Fibroblast of skin of left biceps (primary cell): ENCODE measurements around the gene GDF7.
A peak's percentile ranks its signal among the peaks of the same experiment; 100 is the strongest.

Experiments used
- DNase-seq, 2 experiments: peaks; one replicate each; pipeline ENCODE4 v3.0.0-alpha.2; 2013; ENCODE audit warnings: low read depth in 2 of 2

The GDF7 gene

GRCh38 chr2:20661421-20662307 lies 5.3 kb upstream of the GDF7 start:
- peak in 1 of 2 experiments; percentile 15 for DNase-seq

- no peak for DNase-seq
Measured at GRCh38 chr2:20662308-20662937, 4.5 kb upstream of the GDF7 start.

GRCh38 chr2:20663196-20664070 lies 3.5 kb upstream of the GDF7 start:
- DNase-seq, result no peak

- no peak for DNase-seq
Measured at GRCh38 chr2:20664071-20664390, 2.9 kb upstream of the GDF7 start.

- no peak for DNase-seq
Measured at GRCh38 chr2:20664431-20665242, 2.3 kb upstream of the GDF7 start.

GRCh38 chr2:20665243-20666004 lies 1.5 kb upstream of the GDF7 start:
- DNase-seq, result no peak

GRCh38 chr2:20666005-20666303 lies 990 bp upstream of the GDF7 start:
- no peak for DNase-seq

- no peak for DNase-seq
Measured at GRCh38 chr2:20667151-20667530, 197 bp downstream of the GDF7 start.

GRCh38 chr2:20667531-20668401 lies 822 bp downstream of the GDF7 start:
- DNase-seq, result no peak

- no peak for DNase-seq
Measured at GRCh38 chr2:20668451-20668850, 1.5 kb downstream of the GDF7 start.

GRCh38 chr2:20668871-20669475 lies 2.0 kb downstream of the GDF7 start:
- DNase-seq, result no peak

GRCh38 chr2:20669562-20670314 lies 2.8 kb downstream of the GDF7 start:
- no peak for DNase-seq

- DNase-seq, result no peak
Measured at GRCh38 chr2:20670315-20671035, 3.5 kb downstream of the GDF7 start.

GRCh38 chr2:20671036-20671735 lies 4.2 kb downstream of the GDF7 start:
- no peak for DNase-seq

- no peak for DNase-seq
Measured at GRCh38 chr2:20671736-20672080, 4.8 kb downstream of the GDF7 start.

GRCh38 chr2:20672201-20672951 lies 5.4 kb downstream of the GDF7 start:
- DNase-seq, result no peak
